Measurements from ENCODE around the gene OBSCN. TPM values are rescaled to one million over a fixed set of nuclear protein-coding genes. Genes with fewer than 3 reads are reported as not detected.
A peak's percentile ranks its signal among the peaks of the same experiment; 100 is the strongest.

OBSCN gene
- total and polyA plus RNA-seq, 2 of the 13 experiments (the other 11 are each of a cell fraction or from before 2014, with no cell fraction given), result 0.20 TPM

GRCh38 chr1:228166170-228166936 lies 41.5 kb upstream of the OBSCN start (continued):
- no peak for TF ChIP-seq ZNF468 (CRISPR knock-in tag; IDR thresholded peaks at IDR 0.05)
- no peak for TF ChIP-seq ZNF143 (CRISPR knock-in tag; IDR thresholded peaks at IDR 0.05)
- TF ChIP-seq RAD21 (CRISPR knock-in tag; IDR thresholded peaks at IDR 0.05), result peak; percentile 17; the same call in 1 of the 2 replicates
- peak; percentile 85; the same call in 1 of the 2 replicates for TF ChIP-seq MEIS1 (CRISPR knock-in tag; IDR thresholded peaks at IDR 0.05; ENCODE audit: borderline replicate concordance)
- no peak for TF ChIP-seq ZSCAN25 (CRISPR knock-in tag; IDR thresholded peaks at IDR 0.05)
- TF ChIP-seq HIC2 (CRISPR knock-in tag; IDR thresholded peaks at IDR 0.05; ENCODE audit: low read depth), result peak; percentile 61; the same call in 1 of the 2 replicates
- TF ChIP-seq ARNTL (CRISPR knock-in tag; IDR thresholded peaks at IDR 0.05), result no peak; the same call in 1 of the 2 replicates
- TF ChIP-seq NFKB2 (CRISPR knock-in tag; IDR thresholded peaks at IDR 0.05; ENCODE audit: borderline replicate concordance), result 0 out of 2 replicates have a peak, but pooled peaks have one; percentile 20
- 0 out of 2 replicates have a peak, but pooled peaks have one; percentile 16 for TF ChIP-seq NFAT5 (CRISPR knock-in tag; IDR thresholded peaks at IDR 0.05)
- TF ChIP-seq CTCF (CRISPR knock-in tag; IDR thresholded peaks at IDR 0.05), result peak; percentile 76
- TF ChIP-seq, protein P1, sequence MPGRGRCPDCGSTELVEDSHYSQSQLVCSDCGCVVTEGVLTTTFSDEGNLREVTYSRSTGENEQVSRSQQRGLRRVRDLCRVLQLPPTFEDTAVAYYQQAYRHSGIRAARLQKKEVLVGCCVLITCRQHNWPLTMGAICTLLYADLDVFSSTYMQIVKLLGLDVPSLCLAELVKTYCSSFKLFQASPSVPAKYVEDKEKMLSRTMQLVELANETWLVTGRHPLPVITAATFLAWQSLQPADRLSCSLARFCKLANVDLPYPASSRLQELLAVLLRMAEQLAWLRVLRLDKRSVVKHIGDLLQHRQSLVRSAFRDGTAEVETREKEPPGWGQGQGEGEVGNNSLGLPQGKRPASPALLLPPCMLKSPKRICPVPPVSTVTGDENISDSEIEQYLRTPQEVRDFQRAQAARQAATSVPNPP (CRISPR knock-in tag; IDR thresholded peaks at IDR 0.05), result no peak
- TF ChIP-seq ZBTB38 (CRISPR knock-in tag; IDR thresholded peaks at IDR 0.05), result peak; percentile 56; the same call in 1 of the 2 replicates
- TF ChIP-seq KDM2A (CRISPR knock-in tag; IDR thresholded peaks at IDR 0.05; ENCODE audit: borderline replicate concordance, low read depth), result peak; percentile 47; the same call in 1 of the 2 replicates
- TF ChIP-seq HHEX (CRISPR knock-in tag; IDR thresholded peaks at IDR 0.05), result 0 out of 2 replicates have a peak, but pooled peaks have one; percentile 17
- 0 out of 2 replicates have a peak, but pooled peaks have one; percentile 42 for TF ChIP-seq ZNF354B (CRISPR knock-in tag; IDR thresholded peaks at IDR 0.05)
- TF ChIP-seq KMT2B (CRISPR knock-in tag; IDR thresholded peaks at IDR 0.05), result no peak
- no peak for TF ChIP-seq DDIT3 (CRISPR knock-in tag; IDR thresholded peaks at IDR 0.05)
- peak in 1 of 2 experiments; percentile 19; a peak in 1 of 4 replicates for TF ChIP-seq POLR2A (IDR thresholded peaks at IDR 0.05; ENCODE audit: insufficient read depth in 1 of 2, low read depth in 2 of 2, low read length in 2 of 2)
